ENCODE data around the gene HAT1.
"Not testable (repeated sequence)": the region's sequence is repeated elsewhere in the genome, so short reads cannot be mapped to it uniquely, and the experiment has no call there.

The HAT1 gene

GRCh38 chr2:171996021-171996420, 73.8 kb downstream of the HAT1 start:
- TF ChIP-seq CTCF (IDR thresholded peaks at IDR 0.05; ENCODE audit: extremely low read depth, insufficient read depth, missing control alignments), result no peak

GRCh38 chr2:171997031-171997430, 74.8 kb downstream of the HAT1 start:
- in situ Hi-C loops (cut with MboI; ENCODE audit: low pct_unique_long_range_greater_than_20kb, low sequenced_read_pairs, unreplicated experiment); DNase-seq (ENCODE audit: low spot score): not testable (repeated sequence)

More at GRCh38 chr2:171996021-171996420, 73.8 kb downstream of the HAT1 start:
- DNase-seq (ENCODE audit: low spot score), result no peak
- in situ Hi-C loops (cut with MboI; ENCODE audit: low pct_unique_long_range_greater_than_20kb, low sequenced_read_pairs, unreplicated experiment), result no loop called here

GRCh38 chr2:171999161-171999560, 76.9 kb downstream of the HAT1 start:
- no peak for TF ChIP-seq CTCF (IDR thresholded peaks at IDR 0.05; ENCODE audit: extremely low read depth, insufficient read depth, missing control alignments)
- no peak for DNase-seq (ENCODE audit: low spot score)
- in situ Hi-C loops (cut with MboI; ENCODE audit: low pct_unique_long_range_greater_than_20kb, low sequenced_read_pairs, unreplicated experiment), result no loop called here

GRCh38 chr2:171999604-172000469, 77.6 kb downstream of the HAT1 start, which contains the start of gene METAP1D:
TSS of gene METAP1D (plus strand) at chr2:171999953. CDS start at chr2:171999970, 17 bp downstream.
- TF ChIP-seq CTCF (IDR thresholded peaks at IDR 0.05; ENCODE audit: extremely low read depth, insufficient read depth, missing control alignments), result no peak
- peak; percentile 97 for DNase-seq (ENCODE audit: low spot score)
- in situ Hi-C loops (cut with MboI; ENCODE audit: low pct_unique_long_range_greater_than_20kb, low sequenced_read_pairs, unreplicated experiment), result no loop called here

GRCh38 chr2:172000696-172001361, 78.6 kb downstream of the HAT1 start:
- DNase-seq (ENCODE audit: low spot score), result no peak
- no peak for TF ChIP-seq CTCF (IDR thresholded peaks at IDR 0.05; ENCODE audit: extremely low read depth, insufficient read depth, missing control alignments)
- in situ Hi-C loops (cut with MboI; ENCODE audit: low pct_unique_long_range_greater_than_20kb, low sequenced_read_pairs, unreplicated experiment), result no loop called here

- no peak for TF ChIP-seq CTCF (IDR thresholded peaks at IDR 0.05; ENCODE audit: extremely low read depth, insufficient read depth, missing control alignments)
Measured at GRCh38 chr2:172007372-172007771, 85.1 kb downstream of the HAT1 start.

GRCh38 chr2:172009823-172010222, 87.6 kb downstream of the HAT1 start:
- DNase-seq (ENCODE audit: low spot score), result no peak
- TF ChIP-seq CTCF (IDR thresholded peaks at IDR 0.05; ENCODE audit: extremely low read depth, insufficient read depth, missing control alignments), result no peak
- in situ Hi-C loops (cut with MboI; ENCODE audit: low pct_unique_long_range_greater_than_20kb, low sequenced_read_pairs, unreplicated experiment), result no loop called here

More at GRCh38 chr2:172007372-172007771, 85.1 kb downstream of the HAT1 start:
- in situ Hi-C loops (cut with MboI; ENCODE audit: low pct_unique_long_range_greater_than_20kb, low sequenced_read_pairs, unreplicated experiment), result no loop called here
- no peak for DNase-seq (ENCODE audit: low spot score)

Data from GM13977 (cell line).